Measurements from ENCODE around the gene FLT1. TPM values are rescaled to one million over a fixed set of nuclear protein-coding genes. Genes with fewer than 3 reads are reported as not detected.

The FLT1 gene
- total RNA-seq, 1 experiment from 2014 or later = 0.25 TPM

GRCh38 chr13:28473044-28473443, 21.9 kb downstream of the FLT1 start:
- Histone ChIP-seq H3K79me2 (ENCODE audit: insufficient read depth, low read length) (no peaks in the 10 kb centered on the region), H3K27me3 (ENCODE audit: insufficient read depth, low read length) (no peaks in the 10 kb centered on the region), H3K4me3 (replicated peaks in 1 of 2; ENCODE audit: low read depth in 1 of 2, low read length in 2 of 2) (no peak overlapping the region), H3K27ac (ENCODE audit: low read depth, low read length) (no peak overlapping the region), H4K20me1 (ENCODE audit: insufficient read depth) (no peaks in the 10 kb centered on the region), H3K9me2 (ENCODE audit: insufficient read depth) (no peaks in the 10 kb centered on the region), H3K4me2 (ENCODE audit: low read length) (no peak overlapping the region), H3K4me1 (ENCODE audit: control insufficient read depth in 1 of 2, insufficient read depth in 2 of 2, low read length in 2 of 2) (peaks cover 2 to 11% of the 10 kb centered on the region in 2 experiments; a peak in 3 of 4 replicates), H3K9ac (ENCODE audit: low read length) (no peak overlapping the region), H3K36me3 (ENCODE audit: control insufficient read depth in 1 of 2, insufficient read depth in 2 of 2, low read length in 2 of 2) (no peaks in the 10 kb centered on the region), H3K9me3 (ENCODE audit: control insufficient read depth in 1 of 2, insufficient read depth in 1 of 2, low read depth in 1 of 2, low read length in 2 of 2) (no peaks in the 10 kb centered on the region), H2AFZ (ENCODE audit: low read depth, low read length, poor library complexity, severe bottlenecking) (no peak overlapping the region)
- POLR2A ChIA-PET = no interaction called here
- RAD21 ChIA-PET (ENCODE audit: low non-redundant PET in 1 of 2, low total read pairs in 2 of 2, uncharacterized antibody in 2 of 2, unreplicated experiment in 2 of 2) = no interaction called here
- intact Hi-C loops (cut with micrococcal nuclease) = no loop called here
- DNase-seq (ENCODE audit: low read depth, low spot score) (no peak), ATAC-seq (no peak)
- TF ChIP-seq REST (IDR thresholded peaks at IDR 0.05; ENCODE audit: low read depth) (no peak), EZH2 (IDR thresholded peaks at IDR 0.05) (no peak), ZBTB33 (IDR thresholded peaks at IDR 0.05; ENCODE audit: extremely low read depth, insufficient replicate concordance, low read length) (no peak), ELF1 (IDR thresholded peaks at IDR 0.05; ENCODE audit: borderline replicate concordance, low read depth) (no peak), RAD21 (IDR thresholded peaks at IDR 0.05; ENCODE audit: low read depth) (no peak), POLR2A (IDR thresholded peaks at IDR 0.05; ENCODE audit: borderline replicate concordance, extremely low read depth, insufficient read depth, insufficient read length) (no peak), SIN3A (IDR thresholded peaks at IDR 0.05; ENCODE audit: low read depth) (no peak), ZNF274 (IDR thresholded peaks at IDR 0.05; ENCODE audit: low read depth, low read length) (no peak), MAX (IDR thresholded peaks at IDR 0.05) (no peak), JUND (IDR thresholded peaks at IDR 0.05) (no peak)
- no TSS peak for BruUV-seq (replicated peaks)
- CTCF ChIA-PET = no interaction called here
